GM23248 (cell line): ENCODE measurements around the gene TEX264. TPM values are rescaled to one million over a fixed set of nuclear protein-coding genes. Genes with fewer than 3 reads are reported as not detected.

ENCODE experiments used
- DNase-seq: peaks from one replicate; pipeline ENCODE4 v3.0.0-alpha.2; 2015
- H2AFZ ChIP-seq: fragments of 200-600 bp; sonication (generic); 2 replicates; pipeline ENCODE4 v1.6.1; 2016; ENCODE audit warnings: antibody characterized with exemption
- H3F3A ChIP-seq: fragments of 200-600 bp; sonication (generic); 2 replicates; pipeline ENCODE4 v1.6.1; 2016; ENCODE audit warnings: mild to moderate bottlenecking, antibody characterized with exemption, mixed run types; ENCODE audit not compliant: insufficient read depth
- H3K27ac ChIP-seq: fragments of 200-600 bp; sonication (generic); 2 replicates; pipeline ENCODE4 v1.5.1; 2016; ENCODE audit warnings: mild to moderate bottlenecking
- H3K27me3 ChIP-seq: fragments of 200-600 bp; sonication (generic); replicated peaks from 2 replicates; pipeline ENCODE4 v1.6.1; 2016; ENCODE audit warnings: mild to moderate bottlenecking; ENCODE audit not compliant: insufficient read depth
- H3K36me3 ChIP-seq: fragments of 200-600 bp; sonication (generic); 2 replicates; pipeline ENCODE4 v1.6.1; 2016; ENCODE audit warnings: low read depth, mild to moderate bottlenecking
- H3K4me1 ChIP-seq: fragments of 200-600 bp; sonication (generic); 2 replicates; pipeline ENCODE4 v1.6.1; 2016; ENCODE audit warnings: mild to moderate bottlenecking; ENCODE audit not compliant: insufficient read depth
- H3K4me2 ChIP-seq: fragments of 200-600 bp; sonication (generic); one replicate; pipeline ENCODE4 v1.6.1; 2016; ENCODE audit warnings: mild to moderate bottlenecking; ENCODE audit not compliant: unreplicated experiment
- H3K4me3 ChIP-seq: fragments of 200-600 bp; sonication (generic); 2 replicates; pipeline ENCODE4 v1.5.1; 2016; ENCODE audit warnings: mild to moderate bottlenecking
- H3K79me2 ChIP-seq: fragments of 200-600 bp; sonication (generic); 2 replicates; pipeline ENCODE4 v1.6.1; 2016; ENCODE audit warnings: mild to moderate bottlenecking; ENCODE audit not compliant: insufficient read depth
- H3K9ac ChIP-seq: fragments of 200-600 bp; sonication (generic); 2 replicates; pipeline ENCODE4 v1.6.1; 2016; ENCODE audit warnings: mild to moderate bottlenecking
- H3K9me2 ChIP-seq: fragments of 200-600 bp; sonication (generic); 2 replicates; pipeline ENCODE4 v1.6.1; 2016; ENCODE audit warnings: mixed run types, mild to moderate bottlenecking, moderate library complexity; ENCODE audit not compliant: insufficient read depth
- H3K9me3 ChIP-seq: fragments of 200-600 bp; sonication (generic); one replicate; pipeline ENCODE4 v1.6.1; 2017; ENCODE audit warnings: low read depth
- H4K20me1 ChIP-seq: fragments of 200-600 bp; sonication (generic); 2 replicates; pipeline ENCODE4 v1.6.0; 2016; ENCODE audit not compliant: insufficient read depth
- EZH2 ChIP-seq: fragments of 200-600 bp; sonication (generic); IDR thresholded peaks from 2 replicates; pipeline ENCODE4 v1.6.1; 2018; ENCODE audit warnings: antibody characterized with exemption, mild to moderate bottlenecking; ENCODE audit not compliant: insufficient read depth, poor library complexity, severe bottlenecking
- EZH2phosphoT487 ChIP-seq: fragments of 200-600 bp; sonication (generic); IDR thresholded peaks from 2 replicates; pipeline ENCODE4 v1.6.1; 2018; ENCODE audit warnings: antibody characterized with exemption, moderate library complexity, mild to moderate bottlenecking, low read depth; ENCODE audit not compliant: insufficient read depth
- WGBS, 2 experiments: methylation state at CpG; one replicate each; pipeline ENCODE4 v1.1.6; 2015 to 2017; ENCODE audit warnings: low lambda C conversion rate in 2 of 2, low coverage in 1 of 2; ENCODE audit errors: missing lambda C conversion rate in 2 of 2; 5-methylcytosine and 5-hydroxymethylcytosine counted together
- in situ Hi-C: fragments of 300-500 bp; cut with MboI; formaldehyde crosslinking; loops from 2 replicates; pipeline ENCODE4 v1.15.0; 2020
- polyA plus RNA-seq: library from polyadenylated mRNA; unstranded; fragments of >200 nt; fragmentation: Nextera tagmentation; extraction: Ambion mirVana; gene quantifications from 2 replicates; pipeline ENCODE4 v1.2.1, GENCODE V29; 2016
- total RNA-seq: library from RNA; depleted of rRNA; stranded (reverse); fragments of >200 nt; shearing (Covaris generic); gene quantifications from 2 replicates; pipeline ENCODE4 v1.2.3, GENCODE V29; 2014

Gene TEX264
- total and polyA plus RNA-seq, 2 experiments from 2014 or later, result 66.7 to 89.8 TPM

GRCh38 chr3:51712511-51712931 is 41.5 kb downstream of the TEX264 start:
- H3K4me2 ChIP-seq, result no peak overlapping the region
- no peaks in the 10 kb centered on the region for H4K20me1 ChIP-seq
- H3F3A ChIP-seq, result no peaks in the 10 kb centered on the region
- H3K79me2 ChIP-seq, result no peaks in the 10 kb centered on the region
- H3K27ac ChIP-seq, result no peak overlapping the region
- H3K9me3 ChIP-seq, result no peaks in the 10 kb centered on the region
- H3K9me2 ChIP-seq, result no peaks in the 10 kb centered on the region
- DNase-seq, result no peak
- no peaks in the 10 kb centered on the region for H3K27me3 ChIP-seq
- no peak for TF ChIP-seq EZH2
- no peak for TF ChIP-seq EZH2phosphoT487
- in situ Hi-C loops, result no loop called here
- 80 to 89% methylated on average over 19 to 20 of the region's 20 CpGs for WGBS, 2 experiments
- H2AFZ ChIP-seq, result no peak overlapping the region
- no peaks in the 10 kb centered on the region for H3K36me3 ChIP-seq
- no peak overlapping the region for H3K9ac ChIP-seq
- H3K4me3 ChIP-seq, result no peak overlapping the region
- H3K4me1 ChIP-seq, result no peaks in the 10 kb centered on the region

DNA sequence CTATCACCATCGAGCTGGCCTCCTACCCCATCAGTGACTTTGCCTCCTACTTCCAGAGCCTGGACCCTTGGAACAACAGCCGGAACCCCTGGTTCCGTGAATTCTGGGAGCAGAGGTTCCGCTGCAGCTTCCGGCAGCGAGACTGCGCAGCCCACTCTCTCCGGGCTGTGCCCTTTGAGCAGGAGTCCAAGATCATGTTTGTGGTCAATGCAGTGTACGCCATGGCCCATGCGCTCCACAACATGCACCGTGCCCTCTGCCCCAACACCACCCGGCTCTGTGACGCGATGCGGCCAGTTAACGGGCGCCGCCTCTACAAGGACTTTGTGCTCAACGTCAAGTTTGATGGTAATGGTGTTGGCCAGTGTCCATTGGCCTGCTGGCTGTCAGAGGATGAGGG is 41.9 kb downstream of the TEX264 start:
- Histone ChIP-seq H3F3A (no peaks in the 10 kb centered on the region), H3K9ac (no peak overlapping the region), H3K27me3 (no peaks in the 10 kb centered on the region), H3K4me1 (no peaks in the 10 kb centered on the region), H3K9me3 (no peaks in the 10 kb centered on the region), H3K9me2 (no peaks in the 10 kb centered on the region), H3K4me3 (no peak overlapping the region), H3K4me2 (no peak overlapping the region), H2AFZ (no peak overlapping the region), H4K20me1 (no peaks in the 10 kb centered on the region), H3K27ac (no peak overlapping the region), H3K79me2 (no peaks in the 10 kb centered on the region), H3K36me3 (no peaks in the 10 kb centered on the region)
- TF ChIP-seq EZH2 (no peak), EZH2phosphoT487 (no peak)
- no peak for DNase-seq
- in situ Hi-C loops, result no loop called here
- WGBS, 2 experiments, result 82 to 85% methylated on average over 19 of the region's 19 CpGs

GRCh38 chr3:51715231-51715976 is 44.4 kb downstream of the TEX264 start:
- Histone ChIP-seq H3K4me1 (no peaks in the 10 kb centered on the region), H3K79me2 (no peaks in the 10 kb centered on the region), H3K36me3 (no peaks in the 10 kb centered on the region), H3K9ac (no peak overlapping the region), H3K4me2 (no peak overlapping the region), H3K9me3 (no peaks in the 10 kb centered on the region), H2AFZ (no peak overlapping the region), H3K27me3 (no peaks in the 10 kb centered on the region), H4K20me1 (no peaks in the 10 kb centered on the region), H3K9me2 (no peaks in the 10 kb centered on the region), H3K4me3 (no peak overlapping the region), H3K27ac (no peak overlapping the region), H3F3A (no peaks in the 10 kb centered on the region)
- WGBS, 2 experiments, result 83 to 86% methylated on average over 34 to 36 of the region's 36 CpGs
- in situ Hi-C loops, result no loop called here
- DNase-seq, result no peak
- TF ChIP-seq EZH2phosphoT487, result no peak
- TF ChIP-seq EZH2, result no peak

GRCh38 chr3:51715977-51716294 is 44.9 kb downstream of the TEX264 start:
- Histone ChIP-seq H3F3A (no peaks in the 10 kb centered on the region), H3K4me2 (no peak overlapping the region), H3K4me1 (no peaks in the 10 kb centered on the region), H3K9ac (no peak overlapping the region), H3K9me3 (no peaks in the 10 kb centered on the region), H3K27ac (no peak overlapping the region), H3K9me2 (no peaks in the 10 kb centered on the region), H3K36me3 (no peaks in the 10 kb centered on the region), H3K79me2 (no peaks in the 10 kb centered on the region), H3K4me3 (no peak overlapping the region), H4K20me1 (no peaks in the 10 kb centered on the region), H3K27me3 (no peaks in the 10 kb centered on the region), H2AFZ (no peak overlapping the region)
- no peak for DNase-seq
- 77 to 86% methylated on average over 8 of the region's 8 CpGs for WGBS, 2 experiments
- TF ChIP-seq EZH2phosphoT487 (no peak), EZH2 (no peak)
- in situ Hi-C loops, result no loop called here

GRCh38 chr3:51716805-51717204 is 45.8 kb downstream of the TEX264 start:
- 47 to 51% methylated on average over 5 of the region's 5 CpGs for WGBS, 2 experiments
- H3K4me1 ChIP-seq, result no peaks in the 10 kb centered on the region
- H3K9me3 ChIP-seq, result no peaks in the 10 kb centered on the region
- no peaks in the 10 kb centered on the region for H3K27me3 ChIP-seq
- H3F3A ChIP-seq, result no peaks in the 10 kb centered on the region
- no peaks in the 10 kb centered on the region for H4K20me1 ChIP-seq
- no peak for DNase-seq
- TF ChIP-seq EZH2phosphoT487, result no peak
- no peak for TF ChIP-seq EZH2
- no peak overlapping the region for H3K27ac ChIP-seq
- H3K79me2 ChIP-seq, result no peaks in the 10 kb centered on the region
- no peak overlapping the region for H3K4me3 ChIP-seq
- H3K9ac ChIP-seq, result no peak overlapping the region
- no peaks in the 10 kb centered on the region for H3K9me2 ChIP-seq
- in situ Hi-C loops, result no loop called here
- no peaks in the 10 kb centered on the region for H3K36me3 ChIP-seq
- no peak overlapping the region for H2AFZ ChIP-seq
- H3K4me2 ChIP-seq, result no peak overlapping the region
